Fibroblast of pulmonary artery (primary cell): ENCODE data around the gene SCNN1A.

Experiments
- DNase-seq: peaks from one replicate; pipeline ENCODE4 v3.0.0-alpha.2; 2010; ENCODE audit warnings: low read depth
- H3K4me3 ChIP-seq: replicated peaks from 2 replicates; pipeline ENCODE4 v1.5.1; 2011; ENCODE audit warnings: low read depth, mild to moderate bottlenecking, control low read depth, low read length, moderate library complexity
- CTCF ChIP-seq: IDR thresholded peaks from 2 replicates; pipeline ENCODE4 v1.5.1; 2011; ENCODE audit warnings: mild to moderate bottlenecking, control low read depth, low read length, inconsistent platforms; ENCODE audit errors: missing control alignments

The SCNN1A gene

GRCh38 chr12:6354495-6355393 lies 20.6 kb downstream of the SCNN1A start:
- H3K4me3 ChIP-seq: no peak overlapping the region
- no peak for DNase-seq
- no peak for TF ChIP-seq CTCF

GRCh38 chr12:6352193-6353173 lies 22.9 kb downstream of the SCNN1A start:
- TF ChIP-seq CTCF: no peak
- no peak for DNase-seq
- no peak overlapping the region for H3K4me3 ChIP-seq

GRCh38 chr12:6351622-6352021 lies 23.7 kb downstream of the SCNN1A start:
- H3K4me3 ChIP-seq: no peak overlapping the region
- DNase-seq: no peak
- no peak for TF ChIP-seq CTCF

GRCh38 chr12:6347367-6348338 lies 27.7 kb downstream of the SCNN1A start:
- TF ChIP-seq CTCF: no peak
- DNase-seq: peak; percentile 97
- H3K4me3 ChIP-seq: no peak overlapping the region

GRCh38 chr12:6346942-6347341 lies 28.4 kb downstream of the SCNN1A start:
- H3K4me3 ChIP-seq: no peak overlapping the region

More at GRCh38 chr12:6346942-6347341, 28.4 kb downstream of the SCNN1A start:
- DNase-seq: no peak
- no peak for TF ChIP-seq CTCF
